Transverse colon (tissue), 3 donors: ENCODE results near the gene OTOGL.

Experiments used
- CTCF ChIP-seq, 5 experiments: fragments of 200-600 bp in 3 of 5; fragments of 450-650 bp in 2 of 5; sonication (generic) in 3 of 5; IDR thresholded peaks; 1 replicate in 2 of 5; 2 replicates in 3 of 5; pipeline ENCODE4 v1.5.1; 2016 to 2017; ENCODE audit warnings: antibody characterized with exemption in 5 of 5, inconsistent platforms in 3 of 5, mild to moderate bottlenecking in 2 of 5, moderate library complexity in 1 of 5
- EP300 ChIP-seq: sonication (generic); formaldehyde crosslinking; IDR thresholded peaks from one replicate; pipeline ENCODE4 v1.6.1; 2017; ENCODE audit warnings: antibody characterized with exemption, low read depth
- POLR2A ChIP-seq: fragments of 450-650 bp; IDR thresholded peaks from one replicate; pipeline ENCODE4 v1.6.1; 2016; ENCODE audit warnings: antibody characterized with exemption, mild to moderate bottlenecking, moderate library complexity

- TF ChIP-seq CTCF (IDR thresholded peaks at IDR 0.05) (no peak), EP300 (no peak), POLR2A (no peak)
Observed at GRCh38 chr12:80313209-80313608, 213.9 kb downstream of the OTOGL start.
